GM10847 (cell line): Measurements from ENCODE around the gene SLC6A12.

ENCODE experiments used
- POLR2A ChIP-seq: IDR thresholded peaks from 2 replicates; pipeline ENCODE4 v1.6.1; 2011; ENCODE audit not compliant: insufficient read length; ENCODE audit errors: extremely low read depth

The SLC6A12 gene

DNA sequence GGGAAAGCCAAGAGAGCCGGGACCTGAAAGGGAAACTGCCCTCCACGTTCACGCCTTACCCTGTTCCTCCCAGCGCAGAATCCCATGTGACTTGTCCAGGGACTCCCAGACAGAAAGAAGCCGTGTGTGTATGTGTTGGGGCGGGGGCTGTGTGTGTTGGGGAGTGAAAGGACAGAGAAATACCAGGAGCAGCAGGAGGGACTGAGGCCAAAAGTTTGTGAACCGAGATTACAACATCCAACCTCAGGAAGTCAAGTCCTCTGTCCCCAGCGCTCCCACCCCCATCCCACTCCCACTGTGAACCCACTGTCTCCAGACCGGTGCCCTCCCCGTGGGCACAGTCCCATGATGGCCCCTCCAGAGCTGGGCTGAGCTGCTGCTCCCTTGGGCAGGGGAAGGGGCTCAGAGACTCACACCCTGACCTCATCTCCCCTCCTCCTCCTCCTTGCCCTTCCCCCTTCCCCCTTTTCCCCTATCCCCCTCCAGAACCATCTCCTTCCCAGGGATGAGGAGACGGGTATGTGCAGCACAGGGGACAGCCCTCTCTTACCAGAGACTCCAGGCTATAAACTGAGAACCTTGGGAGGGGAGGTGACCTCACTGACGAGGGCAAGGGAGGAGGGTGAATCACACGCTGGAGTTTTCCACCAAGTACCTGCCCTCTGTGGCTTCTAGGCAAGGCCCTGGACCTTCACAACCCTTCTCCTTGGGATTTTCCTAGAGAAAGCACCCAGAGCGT, at the start of gene SLC6A12:
TSS of gene SLC6A12 (minus strand) at position 155 of the 739 bp plus-strand sequence. CDS start 4,171 bp downstream, outside the sequence.
- no peak for TF ChIP-seq POLR2A

DNA sequence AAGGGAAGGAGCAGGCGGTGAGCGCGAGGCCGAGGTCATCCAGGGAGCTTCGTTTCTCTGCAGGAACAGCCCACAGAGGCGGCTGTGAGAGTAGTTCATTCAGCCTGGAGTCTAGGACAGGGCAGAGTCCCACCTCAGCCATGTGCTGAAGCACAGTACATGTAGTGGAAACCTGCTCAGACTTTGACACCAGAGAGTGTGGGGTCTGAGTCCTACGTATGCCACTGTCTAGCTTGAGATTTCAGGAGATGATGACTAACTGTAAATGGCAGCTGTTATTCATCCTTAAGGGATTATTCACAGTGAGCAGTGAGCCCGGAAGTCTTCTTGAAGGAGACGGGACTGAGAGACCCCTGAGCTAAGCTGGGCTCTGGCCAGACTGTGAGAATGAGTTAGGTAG, 49.6 kb upstream of the SLC6A12 start:
- no peak for TF ChIP-seq POLR2A

DNA sequence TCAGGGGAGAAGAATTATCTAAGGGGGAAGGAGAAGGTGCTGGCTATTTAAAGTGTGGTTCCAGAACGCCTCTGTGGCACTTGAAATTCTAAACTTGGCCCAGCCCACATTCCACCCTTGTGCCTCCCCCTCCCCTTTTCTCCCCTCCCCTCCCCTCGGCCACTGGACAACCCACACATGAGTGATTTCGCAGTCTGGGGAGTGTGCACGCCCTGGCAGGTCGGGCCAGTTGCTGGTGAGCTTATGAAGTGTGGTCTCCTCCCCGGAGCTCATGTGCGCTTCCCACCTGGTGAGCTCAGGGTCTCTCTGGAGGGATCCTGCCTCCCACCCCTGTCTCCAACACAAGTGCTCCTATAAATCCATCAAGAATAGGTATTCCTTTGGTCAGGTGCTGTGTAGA, 48.9 kb upstream of the SLC6A12 start, which contains the start of gene SLC6A13:
TSS of gene SLC6A13 (minus strand) at position 20 of the 400 bp plus-strand sequence. CDS start 2,784 bp downstream, outside the sequence.
- no peak for TF ChIP-seq POLR2A

DNA sequence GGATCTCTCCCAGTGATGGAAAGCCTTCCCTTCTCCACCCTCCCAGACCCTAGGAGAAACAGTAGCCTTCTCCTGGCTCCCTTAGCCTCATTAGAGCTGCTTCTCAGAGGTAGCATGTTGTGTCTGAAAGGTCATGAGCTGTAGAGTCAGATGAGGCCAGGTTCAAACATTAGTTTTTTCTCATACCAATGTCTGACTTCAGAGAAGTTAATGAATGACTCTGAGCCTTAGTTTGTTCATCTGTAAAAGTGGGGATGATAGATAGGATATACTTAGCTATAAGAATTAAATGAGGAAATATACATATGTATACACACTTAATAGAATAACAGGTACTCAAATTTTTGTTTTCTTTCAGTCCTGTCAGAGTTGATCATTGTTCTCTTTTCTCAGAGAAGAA, 48.2 kb upstream of the SLC6A12 start:
- no peak for TF ChIP-seq POLR2A

DNA sequence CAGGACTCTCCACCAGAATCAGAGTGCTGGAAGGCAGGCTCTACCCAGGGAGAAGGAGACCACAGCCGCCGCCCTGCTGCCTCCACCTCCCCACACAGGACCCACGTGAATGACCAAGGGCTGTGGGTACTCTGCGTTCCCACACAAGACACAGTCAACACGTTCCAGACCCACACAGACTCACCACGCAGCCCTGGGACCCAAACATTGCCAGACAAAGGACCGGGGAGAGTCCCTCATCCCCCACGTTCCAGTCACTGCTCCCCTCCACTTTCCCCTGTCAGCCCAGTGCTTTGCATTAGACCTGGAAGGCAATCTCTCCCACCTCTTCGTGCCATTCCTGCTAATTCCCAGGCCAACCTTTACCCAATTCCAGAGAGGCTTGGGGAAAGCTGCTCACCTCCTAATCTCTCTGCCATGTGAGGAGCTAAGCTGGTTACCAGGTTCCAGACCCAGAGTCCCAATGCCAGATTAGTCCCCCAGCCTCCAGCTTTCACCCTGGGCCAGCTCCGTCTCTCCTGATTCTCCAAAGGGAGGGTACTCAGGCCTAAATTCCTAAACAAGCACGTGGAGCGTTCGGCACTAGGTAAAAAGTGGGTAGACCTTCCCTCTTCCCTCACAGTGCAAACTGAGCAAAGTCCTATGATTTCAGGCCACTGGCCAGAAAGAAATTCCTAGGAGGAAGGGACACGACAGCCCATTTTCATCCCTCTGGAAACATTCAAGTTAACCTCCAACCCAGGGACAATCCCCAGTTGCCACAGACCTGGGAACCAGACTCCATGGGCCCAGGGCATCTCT, 43.8 kb upstream of the SLC6A12 start:
- TF ChIP-seq POLR2A = no peak

DNA sequence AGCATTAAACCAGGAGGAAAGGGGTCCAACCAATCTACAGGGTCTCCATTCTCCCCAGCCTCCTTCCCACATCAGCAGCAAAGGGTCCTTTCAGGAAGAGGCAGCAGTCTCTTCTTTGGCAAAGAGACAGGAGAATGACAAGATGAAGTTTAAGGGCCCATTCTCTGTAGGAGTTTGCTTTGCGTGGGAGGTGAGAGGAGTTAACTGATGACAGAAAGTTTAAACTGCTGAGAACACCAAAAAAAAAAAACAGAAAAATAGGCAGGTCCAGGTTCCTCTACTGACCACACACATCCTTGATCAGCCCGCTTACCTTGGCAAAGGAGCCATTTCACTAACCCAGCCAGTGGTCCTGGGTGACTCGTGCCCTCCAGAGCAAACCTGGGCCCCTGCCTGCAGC, 43.0 kb upstream of the SLC6A12 start:
- no peak for TF ChIP-seq POLR2A

DNA sequence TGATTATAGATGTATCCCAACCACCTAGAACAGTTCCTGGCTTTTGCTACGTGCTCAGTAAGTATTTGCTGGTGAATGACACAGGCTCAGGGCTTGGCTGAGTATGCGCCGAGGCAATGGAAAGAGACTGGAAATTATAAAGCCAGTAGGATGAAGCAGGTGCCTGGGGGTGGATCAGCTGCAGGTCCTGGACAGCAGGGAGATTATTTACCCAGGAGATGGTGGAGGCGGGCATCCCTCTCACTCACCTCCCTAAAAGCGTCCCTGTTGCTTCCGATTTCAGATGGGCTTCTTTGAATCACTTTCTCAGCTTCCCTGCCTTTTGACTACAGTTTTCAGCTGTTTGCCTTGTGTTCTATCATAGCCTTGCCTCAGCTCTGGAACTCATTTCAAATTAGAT, 42.3 kb upstream of the SLC6A12 start:
- no peak for TF ChIP-seq POLR2A

DNA sequence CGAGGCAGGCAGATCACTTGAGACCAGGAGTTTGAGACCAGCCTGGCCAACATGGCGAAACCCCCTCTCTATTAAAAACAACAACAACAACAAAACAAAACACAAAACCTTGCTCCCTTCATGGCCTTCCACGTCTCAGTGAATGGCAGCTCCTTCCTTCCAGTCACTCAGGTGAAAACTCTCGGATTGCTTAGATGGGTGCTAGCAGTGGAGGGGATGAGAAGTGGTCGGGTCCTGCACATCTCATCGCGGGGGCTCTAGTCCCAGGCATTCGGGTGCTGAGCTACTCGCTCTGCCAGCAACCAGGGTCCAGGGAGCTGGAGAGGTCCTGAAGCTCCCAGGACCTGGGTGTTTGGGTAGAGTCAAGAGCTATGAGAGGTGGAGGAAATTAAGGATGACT, 41.0 kb upstream of the SLC6A12 start:
- no peak for TF ChIP-seq POLR2A

DNA sequence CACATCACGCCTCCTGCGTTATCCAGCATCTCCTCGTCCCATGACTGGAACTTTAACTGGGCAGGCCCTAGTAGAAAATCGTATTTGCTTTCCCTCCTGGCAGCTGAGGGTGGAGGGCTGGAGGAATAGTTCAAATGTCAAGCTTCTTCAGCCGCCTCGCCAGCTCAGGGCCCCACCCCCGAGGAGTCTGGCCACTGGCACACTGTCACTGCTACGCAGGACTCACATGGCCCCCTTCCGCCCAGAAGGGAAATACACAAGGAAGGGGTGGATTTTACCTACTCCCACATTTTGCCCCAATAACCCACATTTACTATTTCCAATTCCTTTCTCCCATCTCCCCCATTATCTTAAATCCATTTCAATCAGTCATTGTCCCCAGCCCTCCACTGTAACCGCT, 40.1 kb upstream of the SLC6A12 start:
- TF ChIP-seq POLR2A = no peak

DNA sequence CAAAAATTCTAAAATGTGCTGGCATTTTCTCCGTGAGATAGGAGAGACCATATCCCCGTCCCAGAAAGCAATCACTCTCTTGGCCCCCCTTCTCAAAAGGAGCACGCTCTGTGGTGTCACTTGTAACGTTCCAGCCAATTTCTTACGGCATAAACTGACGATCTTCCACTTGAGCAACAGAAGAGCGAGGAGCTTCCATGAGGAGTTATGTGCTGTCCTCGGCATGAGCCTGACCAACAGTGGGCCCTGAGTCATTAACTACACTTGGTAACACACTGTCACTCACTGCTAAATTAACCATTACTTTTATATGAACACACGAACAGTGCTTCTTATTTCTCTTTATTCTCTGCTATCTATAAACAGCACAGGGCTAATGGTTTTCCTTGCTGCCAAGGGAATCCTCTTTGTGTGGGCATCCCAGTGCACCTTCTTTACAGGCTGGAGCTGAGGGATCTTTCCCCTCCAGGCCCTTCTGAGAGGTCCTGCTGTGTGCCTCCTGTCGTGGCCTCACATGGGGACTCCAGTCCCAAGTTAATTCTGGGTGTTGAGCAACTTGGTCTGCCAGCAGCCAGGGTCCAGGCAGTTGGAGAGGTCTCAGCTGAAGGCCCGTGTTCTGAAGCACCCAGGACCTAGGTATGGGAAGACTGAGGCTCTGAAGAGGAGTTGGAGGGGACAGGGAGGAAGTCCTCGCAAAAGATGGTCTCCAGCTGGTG, 39.3 kb upstream of the SLC6A12 start:
- no peak for TF ChIP-seq POLR2A

DNA sequence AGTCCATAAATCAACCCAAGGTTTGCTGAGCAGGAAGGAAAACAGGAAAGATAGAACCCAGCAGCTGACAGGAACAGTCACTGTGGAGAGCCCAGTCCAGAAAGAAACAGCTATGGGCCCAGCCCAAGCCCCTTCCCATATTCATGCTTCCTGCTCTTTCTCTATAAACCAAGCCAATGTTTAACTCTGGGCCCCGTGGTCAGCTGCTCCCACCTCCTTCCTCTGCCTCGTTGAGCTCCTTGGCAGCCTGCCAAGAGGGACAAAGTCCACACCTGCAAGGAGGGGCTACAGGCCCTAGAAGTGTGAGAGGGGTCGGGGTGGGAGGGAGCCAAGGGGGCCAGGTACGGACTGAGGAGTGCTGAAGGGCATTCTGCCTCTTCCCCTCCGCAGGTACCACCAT, 38.7 kb upstream of the SLC6A12 start:
- no peak for TF ChIP-seq POLR2A

DNA sequence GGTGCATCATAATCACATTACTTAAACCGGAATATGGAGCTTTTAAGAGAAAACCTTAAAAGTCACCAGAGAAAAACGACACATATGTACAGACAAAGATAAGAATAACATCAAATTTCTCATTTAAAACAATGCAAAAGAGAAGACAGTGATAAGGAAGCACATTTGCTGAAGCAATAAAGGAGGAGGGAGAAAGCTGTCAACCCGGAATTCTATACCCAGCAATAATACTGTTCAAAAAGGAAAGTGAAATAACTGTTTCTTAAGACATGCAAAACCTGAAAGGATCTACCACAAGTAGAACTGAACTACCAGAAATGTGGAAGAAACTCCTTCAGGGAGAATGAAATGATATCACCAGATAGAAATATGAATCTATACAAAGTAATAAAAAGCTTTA, 33.3 kb upstream of the SLC6A12 start:
- TF ChIP-seq POLR2A = no peak

DNA sequence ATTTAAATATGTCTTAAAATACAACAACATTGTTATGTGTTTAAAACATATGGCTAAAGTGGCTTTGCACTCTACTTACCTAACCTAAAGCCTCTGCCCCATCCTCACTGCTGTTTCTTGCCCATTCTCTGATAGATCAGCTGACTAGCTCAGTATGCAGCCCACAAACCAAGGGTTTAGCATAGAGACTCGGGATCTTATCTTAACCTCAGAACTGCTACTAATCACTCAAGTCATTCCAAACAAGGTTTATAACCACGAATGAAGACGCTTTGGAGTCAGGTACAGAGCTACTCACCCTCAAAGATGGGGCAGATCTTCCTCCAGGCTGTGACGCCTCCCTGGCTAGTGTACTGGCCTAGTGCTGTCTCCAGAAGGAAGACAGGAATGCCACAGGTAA, 29.4 kb upstream of the SLC6A12 start:
- no peak for TF ChIP-seq POLR2A

DNA sequence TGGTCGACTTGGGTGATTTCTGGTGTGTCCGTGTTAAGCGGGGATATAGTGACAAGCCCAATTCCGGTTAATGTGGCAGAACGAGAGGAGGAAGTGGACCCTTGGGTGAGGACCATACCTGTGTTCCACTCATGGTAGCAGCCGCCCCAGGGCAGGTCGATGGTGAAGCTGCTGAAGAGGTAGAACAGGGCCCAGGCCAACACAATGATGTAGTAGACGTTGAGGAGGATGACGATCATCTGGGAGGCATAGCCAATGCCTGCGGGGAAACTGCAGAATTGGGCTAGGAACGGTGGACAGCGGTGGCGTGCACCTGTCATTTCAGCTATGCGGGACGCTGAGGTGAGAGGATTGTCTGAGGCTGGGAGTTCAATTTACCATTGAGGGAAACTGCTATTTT, 28.5 kb upstream of the SLC6A12 start:
- TF ChIP-seq POLR2A = no peak

DNA sequence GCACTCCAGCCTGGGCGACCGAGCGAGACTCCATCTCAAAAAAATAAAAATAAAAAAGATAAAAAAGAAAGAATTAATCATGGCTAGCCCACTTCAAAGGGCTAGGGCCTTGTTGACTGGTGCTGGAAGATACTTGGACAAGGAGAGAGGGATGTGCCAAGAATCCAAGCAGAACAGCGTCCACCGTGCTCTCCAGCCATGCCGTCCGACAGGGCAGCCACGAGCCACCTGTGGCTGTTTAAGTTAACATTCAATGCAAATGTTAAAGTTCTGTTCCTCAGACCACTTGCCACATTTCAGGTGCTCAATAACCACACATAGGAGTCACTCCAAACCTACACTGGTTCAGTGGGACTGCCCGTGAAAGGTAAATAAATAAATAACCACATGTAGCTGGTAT, 27.3 kb upstream of the SLC6A12 start:
- TF ChIP-seq POLR2A = no peak

DNA sequence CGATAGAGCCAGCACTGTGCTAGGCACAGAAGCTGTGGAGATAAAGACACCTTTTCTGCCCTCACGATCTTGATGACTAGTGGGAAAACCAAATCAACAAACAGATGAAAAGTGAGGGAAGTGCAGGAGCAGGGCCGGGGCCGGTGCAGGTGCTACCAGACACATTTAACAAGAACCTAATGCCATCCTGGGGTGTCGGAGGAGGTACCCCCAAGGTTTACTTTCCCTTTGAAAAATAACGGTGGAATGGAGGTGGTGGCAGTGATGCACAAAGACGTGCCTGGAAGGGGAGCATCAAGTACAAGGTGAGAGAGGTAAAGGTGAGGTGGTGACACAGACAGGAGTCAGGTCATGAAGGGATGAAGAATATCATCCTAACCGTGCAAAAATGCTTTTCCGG, 26.6 kb upstream of the SLC6A12 start:
- TF ChIP-seq POLR2A = no peak
